Upper lobe of left lung (tissue), 6 donors: Measurements from ENCODE around the gene AGMO. TPM values are rescaled to one million over a fixed set of nuclear protein-coding genes. Genes with fewer than 3 reads are reported as not detected.

Experiments
- ATAC-seq, 2 donors: fragments of 200-7000 bp; cut with Tn5 transposase; one replicate each; pipeline ENCODE4 v1.9.1; 2022; ENCODE audit warnings: mild to moderate bottlenecking in 2 of 2, moderate library complexity in 2 of 2; ENCODE audit not compliant: low FRiP score in 2 of 2
- DNase-seq, 2 donors: peaks; one replicate each; pipeline ENCODE4 v3.0.0-alpha.2; 2019 to 2020
- H3K27ac ChIP-seq, 4 donors: fragments of 200-600 bp; sonication (generic); one replicate each; pipeline ENCODE4 v1.5.1; 2016 to 2019
- H3K27me3 ChIP-seq, 4 donors: fragments of 200-600 bp; sonication (generic); one replicate each; pipeline ENCODE4 v1.5.1; 2017 to 2019
- H3K36me3 ChIP-seq, 4 donors: fragments of 200-600 bp; sonication (generic); one replicate each; pipeline ENCODE4 v1.5.1; 2016 to 2019
- H3K4me1 ChIP-seq, 4 donors: fragments of 200-600 bp; sonication (generic); one replicate each; pipeline ENCODE4 v1.5.1; 2018 to 2019
- H3K4me3 ChIP-seq, 4 donors: fragments of 200-600 bp; sonication (generic); one replicate each; pipeline ENCODE4 v1.5.1; 2017 to 2019; ENCODE audit warnings: mild to moderate bottlenecking in 2 of 4, moderate library complexity in 1 of 4
- H3K9me3 ChIP-seq, 4 donors: fragments of 200-600 bp; sonication (generic); one replicate each; pipeline ENCODE4 v1.5.1; 2018 to 2019
- CTCF ChIP-seq, 6 experiments: fragments of 450-650 bp in 4 of 6; fragments of 200-600 bp in 2 of 6; sonication (generic) in 2 of 6; IDR thresholded peaks; one replicate each; pipeline ENCODE4 v1.5.1; 2016 to 2019; ENCODE audit warnings: antibody characterized with exemption in 6 of 6
- EP300 ChIP-seq, 4 donors: sonication (generic); formaldehyde crosslinking; IDR thresholded peaks; one replicate each; pipeline ENCODE4 v1.5.1; 2017; ENCODE audit warnings: antibody characterized with exemption in 4 of 4, control low read depth in 2 of 4
- POLR2A ChIP-seq, 4 donors: fragments of 450-650 bp; IDR thresholded peaks; one replicate each; pipeline ENCODE4 v1.5.1; 2016 to 2017; ENCODE audit warnings: antibody characterized with exemption in 4 of 4, mild to moderate bottlenecking in 2 of 4
- POLR2AphosphoS5 ChIP-seq, 2 donors: sonication (generic); formaldehyde crosslinking; IDR thresholded peaks; one replicate each; pipeline ENCODE4 v1.5.1; 2017; ENCODE audit warnings: antibody characterized with exemption in 2 of 2
- WGBS, 2 donors: methylation state at CpG; one replicate each; pipeline ENCODE4 v1.1.5; 2017 to 2018; 5-methylcytosine and 5-hydroxymethylcytosine counted together
- total RNA-seq, 6 donors: library from RNA; depleted of rRNA in 4 of 6; stranded (reverse); fragments of >200 nt in 4 of 6; gene quantifications; one replicate each; pipeline versions ENCODE4 v1.1.0 to v1.2.1, GENCODE V29; 2016 to 2021
- donor health status: DM: no; HTN: no; CAD: no; lungs with moderate emphysema.
- donor health status: DM: no; HTN: yes; CAD: no; lungs with severe emphysema.

AGMO gene
- total RNA-seq, 6 donors from 2014 or later = 0.17 to 3.0 (median 0.20) TPM; not detected in 3

- no peaks in the 10 kb centered on the region for H3K9me3 ChIP-seq
- H3K27ac ChIP-seq = no peak overlapping the region
- no peak for ATAC-seq
- WGBS, 2 donors = 44 to 46% methylated on average over 2 of the region's 2 CpGs
- DNase-seq = no peak
- TF ChIP-seq EP300 (IDR thresholded peaks at IDR 0.05) (no peak), POLR2AphosphoS5 (IDR thresholded peaks at IDR 0.05) (no peak), POLR2A (IDR thresholded peaks at IDR 0.05) (no peak), CTCF (IDR thresholded peaks at IDR 0.05) (no peak)
- H3K27me3 ChIP-seq = no peaks in the 10 kb centered on the region
- no peaks in the 10 kb centered on the region for H3K36me3 ChIP-seq
- no peak overlapping the region for H3K4me3 ChIP-seq
- H3K4me1 ChIP-seq = no peaks in the 10 kb centered on the region
Observed at GRCh38 chr7:15491361-15491760, 70.5 kb downstream of the AGMO start.

GRCh38 chr7:15490291-15490690, 71.5 kb downstream of the AGMO start:
- H3K27ac ChIP-seq = no peak overlapping the region
- TF ChIP-seq CTCF (IDR thresholded peaks at IDR 0.05) = no peak
- no peak for TF ChIP-seq POLR2AphosphoS5 (IDR thresholded peaks at IDR 0.05)
- no peak for TF ChIP-seq POLR2A (IDR thresholded peaks at IDR 0.05)
- TF ChIP-seq EP300 (IDR thresholded peaks at IDR 0.05) = no peak
- WGBS, 2 donors = 81 to 83% methylated on average over 1 of the region's 1 CpG
- H3K9me3 ChIP-seq = no peaks in the 10 kb centered on the region
- H3K4me3 ChIP-seq = no peak overlapping the region
- no peak for DNase-seq
- ATAC-seq = no peak
- H3K36me3 ChIP-seq = no peaks in the 10 kb centered on the region
- H3K27me3 ChIP-seq = no peaks in the 10 kb centered on the region
- no peaks in the 10 kb centered on the region for H3K4me1 ChIP-seq

- H3K36me3 ChIP-seq = no peaks in the 10 kb centered on the region
- TF ChIP-seq CTCF (IDR thresholded peaks at IDR 0.05) (no peak), POLR2A (IDR thresholded peaks at IDR 0.05) (no peak), POLR2AphosphoS5 (IDR thresholded peaks at IDR 0.05) (no peak), EP300 (IDR thresholded peaks at IDR 0.05) (no peak)
- no peak overlapping the region for H3K27ac ChIP-seq
- H3K4me3 ChIP-seq = no peak overlapping the region
- WGBS, 2 donors = 74 to 79% methylated on average over 3 of the region's 3 CpGs
- no peaks in the 10 kb centered on the region for H3K9me3 ChIP-seq
- ATAC-seq (no peak), DNase-seq (no peak)
- no peaks in the 10 kb centered on the region for H3K27me3 ChIP-seq
- H3K4me1 ChIP-seq = no peaks in the 10 kb centered on the region
Observed at GRCh38 chr7:15489861-15490260, 72.0 kb downstream of the AGMO start.

- WGBS, 2 donors = 48 to 59% methylated on average over 4 of the region's 4 CpGs
- Histone ChIP-seq H3K36me3 (no peaks in the 10 kb centered on the region), H3K27ac (no peak overlapping the region), H3K4me1 (no peaks in the 10 kb centered on the region), H3K4me3 (no peak overlapping the region), H3K9me3 (no peaks in the 10 kb centered on the region), H3K27me3 (no peaks in the 10 kb centered on the region)
- no peak for TF ChIP-seq POLR2AphosphoS5 (IDR thresholded peaks at IDR 0.05)
- no peak for TF ChIP-seq EP300 (IDR thresholded peaks at IDR 0.05)
- no peak for TF ChIP-seq CTCF (IDR thresholded peaks at IDR 0.05)
- no peak for TF ChIP-seq POLR2A (IDR thresholded peaks at IDR 0.05)
- ATAC-seq (peak in 1 of 2 donors; percentile 47), DNase-seq (no peak)
Observed at GRCh38 chr7:15489383-15489782, 72.4 kb downstream of the AGMO start.

GRCh38 chr7:15488401-15488800, 73.4 kb downstream of the AGMO start:
- H3K9me3 ChIP-seq = no peaks in the 10 kb centered on the region
- no peak overlapping the region for H3K4me3 ChIP-seq
- TF ChIP-seq CTCF (IDR thresholded peaks at IDR 0.05) (no peak), POLR2A (IDR thresholded peaks at IDR 0.05) (no peak), POLR2AphosphoS5 (IDR thresholded peaks at IDR 0.05) (no peak), EP300 (IDR thresholded peaks at IDR 0.05) (no peak)
- H3K36me3 ChIP-seq = no peaks in the 10 kb centered on the region
- WGBS, 2 donors = 55 to 67% methylated on average over 2 of the region's 2 CpGs
- no peaks in the 10 kb centered on the region for H3K4me1 ChIP-seq
- ATAC-seq = no peak
- no peak for DNase-seq
- no peaks in the 10 kb centered on the region for H3K27me3 ChIP-seq
- no peak overlapping the region for H3K27ac ChIP-seq
